Mesendoderm (in vitro differentiated cells): ENCODE results near the gene CD72.

Source experiments
- DNase-seq: peaks from one replicate; pipeline ENCODE4 v3.0.0; 2013
- H2AK5ac ChIP-seq: 2 replicates; pipeline ENCODE4 v1.6.1; 2013; ENCODE audit warnings: low read length, inconsistent platforms
- H2BK120ac ChIP-seq: 2 replicates; pipeline ENCODE4 v1.6.1; 2013; ENCODE audit warnings: low read depth, mild to moderate bottlenecking, low read length, moderate library complexity, mixed read lengths
- H2BK15ac ChIP-seq: replicated peaks from 2 replicates; pipeline ENCODE4 v1.6.1; 2013; ENCODE audit warnings: low read depth, mild to moderate bottlenecking, moderate library complexity
- H2BK5ac ChIP-seq: 2 replicates; pipeline ENCODE4 v1.6.1; 2013; ENCODE audit warnings: low read length, inconsistent platforms
- H3K18ac ChIP-seq: 2 replicates; pipeline ENCODE4 v1.6.1; 2013; ENCODE audit warnings: mild to moderate bottlenecking, low read length, mixed read lengths
- H3K23ac ChIP-seq: one replicate; pipeline ENCODE4 v1.6.1; 2013; ENCODE audit warnings: low read length
- H3K27ac ChIP-seq: 2 replicates; pipeline ENCODE4 v1.5.1; 2013; ENCODE audit warnings: low read depth, mild to moderate bottlenecking, inconsistent platforms, low read length, moderate library complexity
- H3K27me3 ChIP-seq: 2 replicates; pipeline ENCODE4 v1.6.1; 2013; ENCODE audit warnings: low read length, control low read depth, mild to moderate bottlenecking, inconsistent platforms; ENCODE audit not compliant: insufficient read depth, poor library complexity
- H3K36me3 ChIP-seq: 2 replicates; pipeline ENCODE4 v1.6.1; 2013; ENCODE audit warnings: low read length, inconsistent platforms; ENCODE audit not compliant: control insufficient read depth, insufficient read depth
- H3K4ac ChIP-seq: one replicate; pipeline ENCODE4 v1.6.1; 2013; ENCODE audit warnings: low read depth, mild to moderate bottlenecking, low read length, moderate library complexity
- H3K4me1 ChIP-seq: 2 replicates; pipeline ENCODE4 v1.6.1; 2013; ENCODE audit warnings: low read depth, low read length, inconsistent platforms; ENCODE audit not compliant: control insufficient read depth
- H3K4me2 ChIP-seq: 2 replicates; pipeline ENCODE4 v1.6.1; 2013; ENCODE audit warnings: low read length
- H3K4me3 ChIP-seq: 2 replicates; pipeline ENCODE4 v1.5.1; 2013; ENCODE audit warnings: mild to moderate bottlenecking, low read length
- H3K56ac ChIP-seq: one replicate; pipeline ENCODE4 v1.6.1; 2013; ENCODE audit warnings: low read length
- H3K79me1 ChIP-seq: 2 replicates; pipeline ENCODE4 v1.6.1; 2013; ENCODE audit warnings: low read length, inconsistent platforms
- H3K79me2 ChIP-seq: 2 replicates; pipeline ENCODE4 v1.6.1; 2013; ENCODE audit warnings: mild to moderate bottlenecking, low read length; ENCODE audit not compliant: control insufficient read depth, insufficient read depth
- H3K9ac ChIP-seq: 2 replicates; pipeline ENCODE4 v1.6.1; 2013; ENCODE audit warnings: low read length, inconsistent platforms
- H4K5ac ChIP-seq: one replicate; pipeline ENCODE4 v1.6.1; 2013; ENCODE audit warnings: low read length
- H4K8ac ChIP-seq: one replicate; pipeline ENCODE4 v1.6.1; 2013; ENCODE audit warnings: low read depth, mild to moderate bottlenecking, control low read depth, low read length, moderate library complexity
- WGBS: extraction: QIAGEN DNeasy Blood & Tissue Kit; methylation state at CpG from one replicate; pipeline ENCODE4 v1.1.7; 2013; ENCODE audit warnings: low lambda C conversion rate, missing lambda C conversion rate; ENCODE audit not compliant: insufficient coverage; ENCODE audit errors: extremely low coverage; 5-methylcytosine and 5-hydroxymethylcytosine counted together

The CD72 gene

GRCh38 chr9:35564658-35565061 is 53.6 kb downstream of the CD72 start:
- Histone ChIP-seq H2BK5ac (no peak overlapping the region), H3K4me3 (no peak overlapping the region), H3K9ac (no peak overlapping the region), H3K79me1 (no peaks in the 10 kb centered on the region), H3K23ac (no peak overlapping the region), H3K79me2 (no peaks in the 10 kb centered on the region), H3K27me3 (no peaks in the 10 kb centered on the region), H3K4ac (no peak overlapping the region), H3K56ac (no peak overlapping the region), H3K4me2 (no peak overlapping the region), H4K5ac (no peak overlapping the region), H3K18ac (no peak overlapping the region), H3K4me1 (no peaks in the 10 kb centered on the region), H3K36me3 (no peaks in the 10 kb centered on the region), H4K8ac (no peak overlapping the region), H3K27ac (no peak overlapping the region), H2BK15ac (no peak overlapping the region), H2BK120ac (no peak overlapping the region), H2AK5ac (no peak overlapping the region)
- no CpG with 5 or more reads among the region's 7 CpGs for WGBS
- no peak for DNase-seq

GRCh38 chr9:35563791-35564197 is 54.4 kb downstream of the CD72 start:
- Histone ChIP-seq H3K27ac (no peak overlapping the region), H3K56ac (peak overlapping the region; percentile 31), H4K8ac (no peak overlapping the region), H3K27me3 (no peaks in the 10 kb centered on the region), H2BK15ac (no peak overlapping the region), H3K4me3 (no peak overlapping the region), H3K79me2 (no peaks in the 10 kb centered on the region), H2AK5ac (no peak overlapping the region), H3K9ac (no peak overlapping the region), H3K4me2 (no peak overlapping the region), H2BK120ac (no peak overlapping the region), H2BK5ac (no peak overlapping the region), H3K18ac (no peak overlapping the region), H3K23ac (no peak overlapping the region), H3K36me3 (peaks cover under 1% of the 10 kb centered on the region), H3K79me1 (no peaks in the 10 kb centered on the region), H4K5ac (no peak overlapping the region), H3K4ac (no peak overlapping the region), H3K4me1 (no peaks in the 10 kb centered on the region)
- peak; percentile 29 for DNase-seq
- no CpG with 5 or more reads among the region's 14 CpGs for WGBS

GRCh38 chr9:35562895-35563780 is 55.1 kb downstream of the CD72 start:
- Histone ChIP-seq H4K5ac (no peak overlapping the region), H3K18ac (no peak overlapping the region), H3K27ac (no peak overlapping the region), H3K56ac (peak overlapping the region; percentile 31), H3K23ac (no peak overlapping the region), H2BK120ac (no peak overlapping the region), H3K4me3 (no peak overlapping the region), H3K4ac (no peak overlapping the region), H2BK5ac (no peak overlapping the region), H3K36me3 (peaks cover 2% of the 10 kb centered on the region), H3K79me1 (no peaks in the 10 kb centered on the region), H3K4me1 (no peaks in the 10 kb centered on the region), H3K4me2 (no peak overlapping the region), H3K79me2 (no peaks in the 10 kb centered on the region), H2BK15ac (no peak overlapping the region), H3K9ac (no peak overlapping the region), H2AK5ac (no peak overlapping the region), H3K27me3 (no peaks in the 10 kb centered on the region), H4K8ac (no peak overlapping the region)
- no CpG with 5 or more reads among the region's 20 CpGs for WGBS
- no peak for DNase-seq

GRCh38 chr9:35561468-35562261 is 56.5 kb downstream of the CD72 start:
- Histone ChIP-seq H3K4ac (no peak overlapping the region), H3K4me3 (no peak overlapping the region), H2BK120ac (no peak overlapping the region), H3K36me3 (peaks cover 4% of the 10 kb centered on the region), H3K23ac (no peak overlapping the region), H3K27ac (no peak overlapping the region), H2BK15ac (no peak overlapping the region), H2BK5ac (no peak overlapping the region), H3K4me1 (no peaks in the 10 kb centered on the region), H4K5ac (no peak overlapping the region), H3K56ac (no peak overlapping the region), H3K9ac (no peak overlapping the region), H4K8ac (no peak overlapping the region), H3K18ac (no peak overlapping the region), H3K79me1 (no peaks in the 10 kb centered on the region), H3K79me2 (no peaks in the 10 kb centered on the region), H3K27me3 (no peaks in the 10 kb centered on the region), H3K4me2 (no peak overlapping the region), H2AK5ac (no peak overlapping the region)
- no CpG with 5 or more reads among the region's 6 CpGs for WGBS
- DNase-seq: no peak

GRCh38 chr9:35560625-35561337 is 57.4 kb downstream of the CD72 start:
- Histone ChIP-seq H3K27me3 (no peaks in the 10 kb centered on the region), H2BK120ac (no peak overlapping the region), H3K23ac (no peak overlapping the region), H2BK5ac (no peak overlapping the region), H3K36me3 (peaks cover 4% of the 10 kb centered on the region), H4K5ac (no peak overlapping the region), H3K4ac (no peak overlapping the region), H3K79me2 (no peaks in the 10 kb centered on the region), H3K18ac (no peak overlapping the region), H3K56ac (no peak overlapping the region), H2BK15ac (no peak overlapping the region), H3K27ac (no peak overlapping the region), H3K9ac (no peak overlapping the region), H2AK5ac (no peak overlapping the region), H3K4me3 (no peak overlapping the region), H4K8ac (no peak overlapping the region), H3K79me1 (no peaks in the 10 kb centered on the region), H3K4me1 (no peaks in the 10 kb centered on the region), H3K4me2 (no peak overlapping the region)
- no peak for DNase-seq
- whole genome bisulfite sequencing: no CpG with 5 or more reads among the region's 24 CpGs
